Endothelial cell of umbilical vein (primary cell): ENCODE measurements around the gene LHX6. TPM values are rescaled to one million over a fixed set of nuclear protein-coding genes. Genes with fewer than 3 reads are reported as not detected.
A peak's percentile ranks its signal among the peaks of the same experiment; 100 is the strongest.

ENCODE experiments used
- BruUV-seq: library from RNA; stranded (reverse); fragments of 400-500 nt; replicated peaks from 2 replicates; lab custom pipeline; 2021; lab: Mats Ljungman, UMichigan
- CTCF ChIA-PET: fragments of 300-600, 350-600 bp; sonication (Branson Sonifier 250); formaldehyde crosslinking; loops from one replicate; lab custom pipeline; 2021; ENCODE audit warnings: antibody characterized with exemption, inconsistent platforms; lab: Charles Lee
- POLR2A ChIA-PET: fragments of 300-600, 350-600 bp; sonication (Branson Sonifier 250); formaldehyde crosslinking; loops from one replicate; lab custom pipeline; 2021; ENCODE audit warnings: antibody characterized with exemption, inconsistent platforms; lab: Charles Lee
- DNase-seq: peaks from one replicate; pipeline ENCODE4 v3.0.0-alpha.2; 2011; ENCODE audit warnings: low read depth, low spot score
- FAIRE-seq: peaks from 2 replicates; lab custom pipeline; 2011; peaks lifted over from hg19 to GRCh38; lab: Jason Lieb, UNC
- H2AFZ ChIP-seq: 2 replicates; pipeline ENCODE4 v1.6.0; 2012; ENCODE audit warnings: low read depth, low read length, control low read depth, inconsistent platforms
- H3K27ac ChIP-seq: 2 replicates; pipeline ENCODE4 v1.5.1; 2011; ENCODE audit warnings: low read depth, mild to moderate bottlenecking, control low read depth, low read length, moderate library complexity; ENCODE audit not compliant: insufficient read depth
- H3K27me3 ChIP-seq, 2 experiments: 2 replicates each; pipeline versions ENCODE4 v1.6.0 to v1.6.1; 2011; ENCODE audit warnings: low read length in 2 of 2, mixed read lengths in 1 of 2; ENCODE audit not compliant: control insufficient read depth in 2 of 2, insufficient read depth in 2 of 2
- H3K36me3 ChIP-seq, 2 experiments: 2 replicates in 1 of 2; 3 replicates in 1 of 2; pipeline ENCODE4 v1.5.1; 2011; ENCODE audit warnings: low read length in 2 of 2, mild to moderate bottlenecking in 1 of 2, moderate library complexity in 1 of 2; ENCODE audit not compliant: control insufficient read depth in 2 of 2, insufficient read depth in 2 of 2; ENCODE audit errors: extremely low read depth in 1 of 2
- H3K4me1 ChIP-seq: 3 replicates; pipeline ENCODE4 v1.5.1; 2011; ENCODE audit warnings: mild to moderate bottlenecking, low read length; ENCODE audit not compliant: control insufficient read depth, insufficient read depth; ENCODE audit errors: extremely low read depth
- H3K4me2 ChIP-seq: 2 replicates; pipeline ENCODE4 v1.6.1; 2011; ENCODE audit warnings: low read length, control low read depth, mixed read lengths; ENCODE audit not compliant: insufficient read depth
- H3K4me3 ChIP-seq, 3 experiments: fragments of 200-600 bp in 1 of 3; sonication (generic), shearing (Covaris generic) in 1 of 3; replicated peaks in 1 of 3; 2 replicates each; pipeline ENCODE4 v1.5.1; 2011 to 2016; ENCODE audit warnings: control low read depth in 3 of 3, low read length in 3 of 3, mild to moderate bottlenecking in 2 of 3, inconsistent platforms in 1 of 3, low read depth in 1 of 3, moderate library complexity in 1 of 3; ENCODE audit not compliant: insufficient read depth in 1 of 3
- H3K79me2 ChIP-seq: 2 replicates; pipeline ENCODE4 v1.6.0; 2012; ENCODE audit warnings: low read length, inconsistent platforms; ENCODE audit not compliant: control insufficient read depth, insufficient read depth
- H3K9ac ChIP-seq: replicated peaks from 2 replicates; pipeline ENCODE3; 2011; ENCODE audit warnings: low read length, control low read depth; ENCODE audit not compliant: insufficient read depth; ENCODE audit errors: extremely low read depth
- H3K9me1 ChIP-seq: replicated peaks from 3 replicates; pipeline ENCODE4 v1.6.0; 2011; ENCODE audit warnings: mild to moderate bottlenecking, low read length; ENCODE audit not compliant: control insufficient read depth, insufficient read depth; ENCODE audit errors: extremely low read depth
- H3K9me3 ChIP-seq: replicated peaks from 2 replicates; pipeline ENCODE4 v1.5.1; 2012; ENCODE audit warnings: low read length, inconsistent platforms; ENCODE audit not compliant: control insufficient read depth, insufficient read depth
- H4K20me1 ChIP-seq: replicated peaks from 2 replicates; pipeline ENCODE3; 2011; ENCODE audit warnings: mild to moderate bottlenecking, low read length; ENCODE audit not compliant: control insufficient read depth, insufficient read depth; ENCODE audit errors: extremely low read depth
- CTCF ChIP-seq, 2 donors: IDR thresholded peaks; 1 replicate in 1 of 2; 2 replicates in 1 of 2; pipeline ENCODE4 v1.5.1; 2011; ENCODE audit warnings: low read length in 2 of 2, mild to moderate bottlenecking in 2 of 2, moderate library complexity in 2 of 2, control low read depth in 1 of 2, inconsistent platforms in 1 of 2, low read depth in 1 of 2; ENCODE audit not compliant: insufficient read depth in 1 of 2; ENCODE audit errors: extremely low read depth in 1 of 2
- EZH2 ChIP-seq: IDR thresholded peaks from 2 replicates; pipeline ENCODE4 v1.6.1; 2012; ENCODE audit warnings: borderline replicate concordance, low read depth, mild to moderate bottlenecking, moderate library complexity, low read length, inconsistent platforms; ENCODE audit not compliant: severe bottlenecking
- GATA2 ChIP-seq: IDR thresholded peaks from 2 replicates; pipeline ENCODE4 v1.7.0; 2011; ENCODE audit warnings: low read depth, mild to moderate bottlenecking, moderate library complexity, mixed read lengths, low read length; ENCODE audit not compliant: insufficient read length, insufficient read depth
- MYC ChIP-seq: IDR thresholded peaks from one replicate; pipeline ENCODE4 v1.6.1; 2011; ENCODE audit warnings: mild to moderate bottlenecking, low read depth, low read length
- POLR2AphosphoS5 ChIP-seq: IDR thresholded peaks from 2 replicates; pipeline ENCODE4 v1.6.1; 2012; ENCODE audit warnings: low read depth, mild to moderate bottlenecking, control low read depth, low read length, moderate library complexity; ENCODE audit not compliant: insufficient read depth
- dilution Hi-C: fragments of 300-500 bp; cut with MboI; formaldehyde crosslinking; loops from one replicate; pipeline ENCODE4 v1.15.0; 2019; ENCODE audit warnings: low sequenced_read_pairs; ENCODE audit not compliant: extremely low pct_ligation_motif_present
- intact Hi-C: fragments of 100-400 bp; cut with micrococcal nuclease; formaldehyde crosslinking; loops from one replicate; pipeline ENCODE4 v1.10.0; 2022
- polyA plus RNA-seq, 4 experiments: library from polyadenylated mRNA; depleted of rRNA in 3 of 4; stranded (reverse) in 3 of 4; unstranded in 1 of 4; fragments of >200 nt; gene quantifications; 2 replicates each; pipeline versions ENCODE4 v1.2.1 to v1.2.3, GENCODE V29; 2011 to 2012; ENCODE audit warnings: missing spikeins in 1 of 4
- total RNA-seq: library from RNA; stranded (reverse); gene quantifications from 2 replicates; pipeline ENCODE4 v1.2.3, GENCODE V29; 2021

The LHX6 gene
- total and polyA plus RNA-seq, 2 donors (not counting 3 experiments of a cell fraction or from before 2014, with no cell fraction given) = 2.4 to 18.4 TPM

GRCh38 chr9:122226142-122226757 is 2.5 kb downstream of the LHX6 start:
- Histone ChIP-seq H3K4me2 (no peak overlapping the region), H3K27me3 (peaks cover 39 to 51% of the 10 kb centered on the region in 2 experiments), H3K4me1 (peaks cover 10% of the 10 kb centered on the region), H3K9me3 (no peaks in the 10 kb centered on the region), H3K27ac (no peak overlapping the region), H2AFZ (no peak overlapping the region), H3K9me1 (no peaks in the 10 kb centered on the region), H3K79me2 (no peaks in the 10 kb centered on the region), H3K4me3 (no peak overlapping the region), H4K20me1 (no peaks in the 10 kb centered on the region), H3K9ac (no peak overlapping the region), H3K36me3 (no peaks in the 10 kb centered on the region)
- FAIRE-seq = no peak
- TF ChIP-seq MYC (no peak), EZH2 (peak; percentile 21)
- CTCF ChIA-PET = interaction anchor here (0.9 to 1.7 kb wide), 4 partner anchors 9 to 124 kb away, joined by 3 to 6 read pairs (median 4); no protein-coding TSS in a partner anchor
- dilution Hi-C loops = no loop called here
- POLR2A ChIA-PET = no interaction called here
- intact Hi-C loops = loop anchor here (5.0 kb wide), 1 partner anchor 69 kb away; the partner anchor contains the start of genes MORN5 and NDUFA8
- no TSS peak for BruUV-seq
- no peak for DNase-seq

- FAIRE-seq = no peak
- Histone ChIP-seq H3K4me3 (no peak overlapping the region), H3K9ac (no peak overlapping the region), H3K9me3 (no peaks in the 10 kb centered on the region), H3K9me1 (no peaks in the 10 kb centered on the region), H3K4me2 (no peak overlapping the region), H4K20me1 (no peaks in the 10 kb centered on the region), H3K4me1 (peaks cover 10% of the 10 kb centered on the region), H3K79me2 (no peaks in the 10 kb centered on the region), H3K36me3 (no peaks in the 10 kb centered on the region), H2AFZ (no peak overlapping the region), H3K27ac (no peak overlapping the region), H3K27me3 (peaks cover 35 to 44% of the 10 kb centered on the region in 2 experiments)
- intact Hi-C loops = loop anchor here (5.0 kb wide), 1 partner anchor 68 kb away; the partner anchor contains the start of genes MORN5 and NDUFA8
- dilution Hi-C loops = no loop called here
- POLR2A ChIA-PET = no interaction called here
- DNase-seq = no peak
- TF ChIP-seq POLR2AphosphoS5 = no peak
- peak; percentile 3 for TF ChIP-seq EZH2
- TF ChIP-seq GATA2 = no peak
- TF ChIP-seq CTCF (IDR thresholded peaks at IDR 0.05; ENCODE audit: extremely low read depth in 1 of 2, insufficient read depth in 1 of 2, low read depth in 1 of 2, low read length in 2 of 2) = no peak
- BruUV-seq = no TSS peak
- CTCF ChIA-PET = interaction anchor here (0.9 to 1.7 kb wide), 3 partner anchors 98 to 125 kb away, joined by 4 to 6 read pairs (median 5); no protein-coding TSS in a partner anchor
Observed at GRCh38 chr9:122225312-122226141, 3.2 kb downstream of the LHX6 start.
